GM12874 (cell line): ENCODE results near the gene GADD45GIP1.

Experiments used
- CTCF ChIP-seq: IDR thresholded peaks from 2 replicates; pipeline ENCODE4 v1.5.1; 2011; ENCODE audit warnings: low read depth, mild to moderate bottlenecking, control low read depth, low read length, moderate library complexity; ENCODE audit not compliant: insufficient read depth

GADD45GIP1 gene

DNA sequence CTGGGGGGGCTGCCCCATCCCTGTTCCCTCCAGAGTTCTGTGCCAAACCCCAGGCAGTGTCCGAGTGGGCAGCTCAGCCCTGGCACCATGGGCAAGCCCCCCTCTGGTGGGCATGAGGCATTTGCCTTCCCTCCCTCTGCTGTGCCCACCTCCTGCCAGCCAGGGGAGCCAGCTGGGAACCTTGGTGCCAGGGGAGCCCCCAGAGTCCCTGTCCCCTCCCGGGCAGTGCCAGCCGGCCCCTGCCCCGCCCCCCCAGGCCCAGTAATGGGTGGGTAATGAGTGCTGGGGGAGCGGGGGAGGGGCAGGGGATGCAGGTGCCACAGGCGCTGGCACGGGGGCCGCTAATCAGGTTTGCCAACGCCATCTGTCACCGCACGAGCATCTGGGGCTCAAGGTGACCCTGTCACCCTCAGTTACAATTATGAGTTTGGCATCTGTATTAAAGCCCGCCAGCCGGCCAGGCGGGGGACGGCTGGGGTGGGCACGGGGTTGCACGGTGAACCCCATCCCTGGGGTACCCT lies 18.3 kb upstream of the GADD45GIP1 start:
- no peak for TF ChIP-seq CTCF

DNA sequence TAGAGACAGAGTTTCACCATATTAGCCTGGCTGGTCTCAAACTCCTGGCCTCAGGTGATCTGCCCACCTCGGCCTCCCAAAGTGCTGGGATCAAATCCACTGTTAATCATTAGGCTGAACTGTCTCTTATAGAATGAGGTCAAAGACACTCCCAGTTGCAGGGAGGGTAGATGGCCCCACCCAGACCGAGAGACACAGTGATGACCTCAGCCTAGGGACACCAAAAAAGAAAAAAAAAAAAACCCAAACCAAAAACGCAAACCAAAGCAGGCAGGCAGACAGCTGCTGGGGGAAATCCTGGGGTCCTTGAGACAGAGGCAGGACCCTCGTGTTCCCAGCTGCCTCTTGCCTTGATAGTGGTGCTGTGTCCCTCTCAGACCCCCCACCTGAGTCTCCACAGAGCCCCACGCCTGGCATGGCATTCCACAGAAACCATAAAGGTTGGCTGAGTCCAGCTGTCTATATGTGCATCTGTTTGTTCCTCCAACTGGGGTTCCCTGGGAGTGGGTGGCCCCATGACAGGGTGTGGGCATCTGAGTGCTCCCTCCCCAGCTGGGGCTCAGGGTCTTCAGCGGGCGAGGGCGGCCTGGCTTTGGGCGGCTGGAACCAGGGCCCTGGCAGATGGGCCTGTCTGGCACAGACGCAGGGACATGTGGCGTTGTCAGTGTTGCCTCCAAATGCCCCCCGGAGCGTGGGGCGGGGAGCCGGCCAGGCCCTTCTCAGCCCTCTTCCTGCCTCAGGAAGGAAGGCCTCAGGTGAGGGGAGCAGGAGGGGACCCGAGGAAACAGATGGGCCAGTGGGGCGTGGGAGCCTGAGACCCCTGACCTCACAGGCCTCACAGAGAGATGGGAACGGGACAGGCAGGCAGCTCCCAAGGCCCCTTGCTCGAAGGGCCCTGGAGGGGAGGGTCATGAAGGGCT lies 17.5 kb upstream of the GADD45GIP1 start:
- TF ChIP-seq CTCF: no peak

GRCh38 chr19:12973236-12973635 lies 16.2 kb upstream of the GADD45GIP1 start:
- no peak for TF ChIP-seq CTCF

DNA sequence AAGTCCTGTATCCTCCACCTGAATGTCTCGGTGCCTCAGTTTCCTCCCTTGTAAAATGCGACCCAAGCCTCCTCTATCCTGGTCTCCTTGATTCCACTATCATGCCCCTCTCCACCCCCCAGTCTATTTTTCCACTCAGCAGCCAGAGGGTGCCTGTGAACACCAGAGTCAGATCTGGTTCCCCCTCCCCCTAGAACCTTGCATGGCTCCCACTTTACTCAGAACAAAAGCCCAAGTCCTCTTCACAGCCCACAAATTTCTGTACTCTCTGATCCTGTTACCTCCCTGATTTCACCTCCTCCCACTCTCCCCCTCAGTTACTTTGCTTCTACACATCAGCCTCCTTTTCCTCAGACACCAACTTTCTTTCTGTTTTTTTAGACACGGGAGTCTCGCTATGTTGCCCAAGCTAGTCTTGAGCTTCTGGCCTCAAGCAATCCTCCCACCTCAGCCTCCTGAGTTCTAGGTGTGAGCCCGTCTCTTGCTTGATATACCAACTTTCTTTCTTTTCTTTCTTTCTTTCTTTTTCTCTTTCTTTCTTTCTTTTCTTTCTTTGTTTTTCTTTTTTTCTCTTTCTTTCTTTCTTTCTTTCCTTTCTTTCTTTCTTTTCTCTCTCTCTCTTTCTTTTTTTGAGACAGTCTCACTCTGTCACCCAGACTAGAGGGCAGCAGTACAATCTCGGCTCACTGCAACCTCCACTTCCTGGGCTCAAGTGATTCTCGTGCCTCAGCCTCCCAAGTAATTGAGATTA lies 13.2 kb upstream of the GADD45GIP1 start:
- no peak for TF ChIP-seq CTCF

GRCh38 chr19:12969292-12969988 lies 12.4 kb upstream of the GADD45GIP1 start, which contains the start of gene DAND5:
Gene DAND5, plus strand, starts transcription at chr19:12969576. Its CDS starts 85 bp downstream, at chr19:12969661.
- no peak for TF ChIP-seq CTCF

DNA sequence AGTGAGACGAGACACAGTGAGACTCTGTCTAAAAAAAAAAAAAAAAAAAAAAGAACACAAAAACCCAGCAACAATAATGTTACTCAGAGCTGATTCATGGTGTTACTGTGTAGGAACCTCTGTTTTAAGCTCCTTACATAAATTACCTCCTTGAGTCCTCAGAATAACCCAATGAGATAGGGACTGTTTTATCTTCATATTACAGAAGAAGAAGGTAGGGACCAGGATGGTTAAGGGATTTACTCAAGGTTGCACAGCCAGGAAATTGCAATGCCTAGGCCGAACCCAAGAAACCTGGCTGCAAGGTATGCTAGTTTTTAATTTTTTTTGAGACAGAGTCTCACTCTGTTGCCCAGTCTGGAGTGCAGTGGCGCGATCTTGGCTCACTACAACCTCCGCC lies 10.9 kb upstream of the GADD45GIP1 start:
- no peak for TF ChIP-seq CTCF

- TF ChIP-seq CTCF: no peak
Observed at GRCh38 chr19:12965812-12966135, 8.8 kb upstream of the GADD45GIP1 start.
